OCI-LY1 (cell line): ENCODE measurements around the gene MAP7D1.

Source experiments
- H2AFZ ChIP-seq: fragments of 200-600 bp; sonication (generic), shearing (Covaris generic); 2 replicates; pipeline ENCODE4 v1.6.0; 2014; ENCODE audit warnings: antibody characterized with exemption, mild to moderate bottlenecking, low read length
- H3F3A ChIP-seq: fragments of 200-600 bp; sonication (generic), shearing (Covaris generic); 2 replicates; pipeline ENCODE4 v1.6.0; 2014; ENCODE audit warnings: mild to moderate bottlenecking, antibody characterized with exemption, low read length, moderate library complexity; ENCODE audit not compliant: insufficient read depth
- H3K27ac ChIP-seq: fragments of 200-600 bp; sonication (generic); 2 replicates; pipeline ENCODE4 v1.5.1; 2014; ENCODE audit warnings: low read length, mixed run types, mild to moderate bottlenecking, low read depth; ENCODE audit not compliant: poor library complexity, severe bottlenecking
- H3K27me3 ChIP-seq: fragments of 200-600 bp; sonication (generic); 2 replicates; pipeline ENCODE4 v1.6.0; 2014; ENCODE audit warnings: antibody characterized with exemption, mild to moderate bottlenecking, low read length, moderate library complexity; ENCODE audit not compliant: insufficient read depth
- H3K36me3 ChIP-seq: fragments of 200-600 bp; sonication (generic); 2 replicates; pipeline ENCODE4 v1.6.1; 2014; ENCODE audit warnings: mild to moderate bottlenecking, antibody characterized with exemption, low read length, moderate library complexity, mixed read lengths; ENCODE audit not compliant: insufficient read depth
- H3K4me1 ChIP-seq: fragments of 200-600 bp; sonication (generic); 2 replicates; pipeline ENCODE4 v1.5.1; 2014; ENCODE audit warnings: mild to moderate bottlenecking, low read length, moderate library complexity; ENCODE audit not compliant: insufficient read depth, severe bottlenecking
- H3K4me2 ChIP-seq: fragments of 200-600 bp; sonication (generic), shearing (Covaris generic); 2 replicates; pipeline ENCODE4 v1.6.1; 2014; ENCODE audit warnings: low read length
- H3K4me3 ChIP-seq: fragments of 200-600 bp; sonication (generic); 2 replicates; pipeline ENCODE4 v1.5.1; 2014; ENCODE audit warnings: low read length, low read depth, mild to moderate bottlenecking, mixed read lengths; ENCODE audit not compliant: poor library complexity, severe bottlenecking
- H3K79me2 ChIP-seq: fragments of 200-600 bp; shearing (Covaris generic); 2 replicates; pipeline ENCODE4 v1.6.1; 2016; ENCODE audit warnings: mixed run types, low read length, mixed read lengths; ENCODE audit not compliant: insufficient read depth
- H3K9ac ChIP-seq: fragments of 200-600 bp; sonication (generic), shearing (Covaris generic); 2 replicates; pipeline ENCODE4 v1.6.1; 2014; ENCODE audit warnings: mild to moderate bottlenecking, low read length, mixed read lengths
- H3K9me2 ChIP-seq: fragments of 200-600 bp; sonication (generic), shearing (Covaris generic); 2 replicates; pipeline ENCODE4 v1.6.1; 2014; ENCODE audit warnings: low read depth, mild to moderate bottlenecking, low read length, mixed read lengths
- H3K9me3 ChIP-seq: fragments of 200-600 bp; shearing (Covaris generic); 2 replicates; pipeline ENCODE4 v1.6.1; 2014; ENCODE audit warnings: low read length, mixed read lengths
- H4K20me1 ChIP-seq: fragments of 200-600 bp; sonication (generic), shearing (Covaris generic); 2 replicates; pipeline ENCODE4 v1.6.0; 2016; ENCODE audit warnings: mild to moderate bottlenecking, low read length; ENCODE audit not compliant: insufficient read depth
- CTCF ChIP-seq: fragments of 200-600 bp; sonication (generic), shearing (Covaris generic); IDR thresholded peaks from 2 replicates; pipeline ENCODE4 v1.5.1; 2017; ENCODE audit warnings: mild to moderate bottlenecking, antibody characterized with exemption, low read length, moderate library complexity, mixed read lengths
- EZH2 ChIP-seq: fragments of 200-600 bp; sonication (generic), shearing (Covaris generic); IDR thresholded peaks from 2 replicates; pipeline ENCODE4 v1.8.0; 2017; ENCODE audit warnings: borderline replicate concordance, mixed run types, mild to moderate bottlenecking, antibody characterized with exemption, low read length, moderate library complexity, mixed read lengths

MAP7D1 gene

GRCh38 chr1:36132029-36132428 lies 23.9 kb upstream of the MAP7D1 start:
- TF ChIP-seq CTCF (no peak), EZH2 (no peak)

GRCh38 chr1:36133484-36133883 lies 22.5 kb upstream of the MAP7D1 start:
- Histone ChIP-seq H3K4me2 (no peak overlapping the region), H4K20me1 (no peaks in the 10 kb centered on the region), H3K4me1 (no peaks in the 10 kb centered on the region), H3K9me2 (no peaks in the 10 kb centered on the region), H3K27ac (no peak overlapping the region), H2AFZ (no peak overlapping the region), H3F3A (no peaks in the 10 kb centered on the region), H3K9ac (no peak overlapping the region), H3K36me3 (peaks cover 26% of the 10 kb centered on the region), H3K79me2 (no peaks in the 10 kb centered on the region), H3K27me3 (no peaks in the 10 kb centered on the region), H3K4me3 (no peak overlapping the region), H3K9me3 (no peaks in the 10 kb centered on the region)
- no peak for TF ChIP-seq CTCF
- TF ChIP-seq EZH2 = no peak

More at GRCh38 chr1:36132029-36132428, 23.9 kb upstream of the MAP7D1 start:
- H3K36me3 ChIP-seq = peaks cover 11% of the 10 kb centered on the region
- H3K9me2 ChIP-seq = no peaks in the 10 kb centered on the region
- H3K4me2 ChIP-seq = no peak overlapping the region
- no peaks in the 10 kb centered on the region for H4K20me1 ChIP-seq
- no peaks in the 10 kb centered on the region for H3K4me1 ChIP-seq
- no peaks in the 10 kb centered on the region for H3K79me2 ChIP-seq
- no peaks in the 10 kb centered on the region for H3F3A ChIP-seq
- no peak overlapping the region for H3K9ac ChIP-seq
- no peaks in the 10 kb centered on the region for H3K27me3 ChIP-seq
- H2AFZ ChIP-seq = no peak overlapping the region
- no peak overlapping the region for H3K4me3 ChIP-seq
- no peak overlapping the region for H3K27ac ChIP-seq
- no peaks in the 10 kb centered on the region for H3K9me3 ChIP-seq

- no peaks in the 10 kb centered on the region for H3K27me3 ChIP-seq
- H3K27ac ChIP-seq = no peak overlapping the region
- no peak overlapping the region for H3K4me2 ChIP-seq
- H3K9me3 ChIP-seq = no peaks in the 10 kb centered on the region
- H2AFZ ChIP-seq = no peak overlapping the region
- H3K9me2 ChIP-seq = no peaks in the 10 kb centered on the region
- H3K9ac ChIP-seq = no peak overlapping the region
- no peak for TF ChIP-seq CTCF
- no peak for TF ChIP-seq EZH2
- H3K4me1 ChIP-seq = no peaks in the 10 kb centered on the region
- H3K4me3 ChIP-seq = no peak overlapping the region
- no peaks in the 10 kb centered on the region for H3K79me2 ChIP-seq
- peaks cover 27% of the 10 kb centered on the region for H3K36me3 ChIP-seq
- no peaks in the 10 kb centered on the region for H4K20me1 ChIP-seq
- H3F3A ChIP-seq = no peaks in the 10 kb centered on the region
Measured at GRCh38 chr1:36134031-36134430, 21.9 kb upstream of the MAP7D1 start.
